Transverse colon (tissue), 4 donors: ENCODE measurements around the gene MBD5.

Experiments used
- CTCF ChIP-seq, 5 experiments: fragments of 200-600 bp in 3 of 5; fragments of 450-650 bp in 2 of 5; sonication (generic) in 3 of 5; IDR thresholded peaks; 1 replicate in 2 of 5; 2 replicates in 3 of 5; pipeline ENCODE4 v1.5.1; 2016 to 2017; ENCODE audit warnings: antibody characterized with exemption in 5 of 5, inconsistent platforms in 3 of 5, mild to moderate bottlenecking in 2 of 5, moderate library complexity in 1 of 5
- POLR2A ChIP-seq: fragments of 450-650 bp; IDR thresholded peaks from one replicate; pipeline ENCODE4 v1.6.1; 2016; ENCODE audit warnings: antibody characterized with exemption, mild to moderate bottlenecking, moderate library complexity
- POLR2AphosphoS5 ChIP-seq, 3 donors: sonication (generic); formaldehyde crosslinking; IDR thresholded peaks; one replicate each; pipeline ENCODE4 v1.6.1; 2016; ENCODE audit warnings: antibody characterized with exemption in 3 of 3

GRCh38 chr2:148360662-148361061 lies 339.8 kb downstream of the MBD5 start:
- TF ChIP-seq CTCF (IDR thresholded peaks at IDR 0.05) (no peak), POLR2AphosphoS5 (IDR thresholded peaks at IDR 0.05) (no peak), POLR2A (no peak)
